ENCODE results near the gene RRP8.

The RRP8 gene

DNA sequence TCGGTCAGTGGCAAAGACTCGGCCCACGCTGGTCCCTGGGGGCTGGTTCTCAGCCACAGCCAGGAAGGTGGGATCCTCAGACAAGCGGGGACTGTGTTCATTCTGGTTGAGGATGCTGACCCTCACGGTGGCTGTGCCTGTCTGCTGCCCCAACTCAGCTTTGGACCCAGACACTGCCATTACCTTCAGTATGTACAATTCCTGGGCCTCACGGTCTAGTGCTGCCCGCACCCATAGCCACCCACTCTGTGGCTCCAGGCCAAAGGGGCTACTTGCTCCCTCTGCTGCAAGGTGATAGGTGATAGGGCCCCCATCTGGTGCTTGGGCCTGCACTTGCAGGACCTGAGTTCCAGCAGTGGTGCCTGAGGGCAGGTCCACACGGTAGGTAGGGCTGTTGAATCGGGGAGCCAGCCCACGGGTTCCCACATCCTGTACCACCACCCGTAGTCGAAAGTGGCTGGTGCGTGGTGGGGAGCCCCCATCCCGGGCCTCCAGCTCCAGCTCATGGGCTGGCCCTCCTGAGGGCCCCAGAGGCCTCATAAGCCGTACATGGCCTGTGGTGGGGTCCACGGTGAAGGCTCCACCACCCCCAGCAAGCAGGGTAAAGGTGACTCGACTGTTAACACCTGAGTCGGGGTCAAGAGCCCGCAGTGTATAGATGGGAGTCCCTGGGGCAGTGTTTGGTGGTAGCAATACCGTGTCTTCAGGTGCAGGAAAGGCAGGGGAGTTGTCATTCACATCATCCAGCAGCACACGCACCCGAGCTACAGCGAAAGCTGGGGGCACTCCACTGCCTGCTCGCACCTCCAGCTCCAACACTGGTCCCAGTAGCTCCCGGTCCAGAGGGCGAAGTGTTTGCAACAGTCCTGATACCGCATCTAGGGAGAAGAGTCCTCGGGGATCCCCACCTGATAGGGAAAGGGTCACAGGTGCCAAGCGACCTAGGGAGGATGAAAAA is 29.0 kb upstream of the RRP8 start:
- DNase-seq (ENCODE audit: low read depth, low spot score), result no peak

DNA sequence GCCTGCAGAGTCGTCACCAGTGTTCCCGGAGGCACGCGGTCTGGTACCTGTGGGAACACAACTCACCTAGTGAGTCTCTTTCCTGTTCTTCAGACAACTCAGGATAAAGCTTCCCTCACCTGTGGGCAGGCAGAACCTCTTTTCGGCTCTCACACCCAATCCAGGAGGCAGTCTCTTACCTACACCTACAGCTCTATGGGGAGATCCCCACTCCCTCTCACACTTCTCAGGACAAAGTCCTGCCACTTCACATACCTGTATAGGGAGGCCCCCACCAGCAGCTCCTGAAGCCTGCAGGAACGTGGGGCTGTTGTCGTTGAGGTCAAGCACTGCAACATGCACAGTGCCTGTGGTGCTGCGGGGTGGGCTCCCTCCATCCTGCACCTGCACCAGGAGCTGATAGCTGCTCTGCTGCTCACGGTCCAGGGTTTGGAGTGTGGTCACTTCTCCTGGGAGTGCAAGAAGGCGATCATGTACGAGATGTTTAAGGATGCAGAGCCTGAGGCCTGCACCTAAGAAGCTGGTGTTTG is 28.0 kb upstream of the RRP8 start:
- DNase-seq (ENCODE audit: low read depth, low spot score), result no peak

DNA sequence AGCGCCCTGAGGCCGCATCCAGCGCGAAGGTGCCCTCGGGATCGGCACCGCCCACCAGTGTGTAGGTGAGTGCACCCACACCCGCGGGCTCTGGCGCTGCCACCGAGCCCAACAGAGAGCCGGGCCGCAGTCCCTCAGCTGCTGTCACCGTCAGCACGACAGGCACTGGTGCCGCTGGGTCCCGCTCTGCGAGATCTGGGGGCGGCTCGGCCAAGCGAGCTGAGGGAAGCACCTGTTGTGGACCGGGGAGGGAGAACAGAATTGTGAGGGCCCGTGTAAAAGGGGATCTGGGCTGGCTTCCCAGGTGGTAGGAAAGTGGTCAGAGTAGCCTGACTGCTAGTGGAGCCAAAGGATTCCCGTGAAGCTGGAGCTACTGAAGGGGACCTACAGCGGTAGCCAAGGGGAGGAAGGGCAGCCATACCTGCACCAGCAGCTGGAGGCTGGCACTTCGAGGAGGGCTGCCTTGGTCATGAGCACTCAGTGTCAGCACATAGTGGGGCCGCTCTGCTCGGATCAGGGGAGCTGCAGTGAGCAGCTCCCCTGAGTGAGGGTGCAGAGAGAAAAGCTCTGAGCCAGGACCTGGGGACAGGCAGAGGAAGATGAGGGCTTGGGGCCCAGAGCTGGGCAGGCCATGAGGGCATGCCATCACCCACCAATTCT is 27.3 kb upstream of the RRP8 start:
- DNase-seq (ENCODE audit: low read depth, low spot score), result no peak

DNA sequence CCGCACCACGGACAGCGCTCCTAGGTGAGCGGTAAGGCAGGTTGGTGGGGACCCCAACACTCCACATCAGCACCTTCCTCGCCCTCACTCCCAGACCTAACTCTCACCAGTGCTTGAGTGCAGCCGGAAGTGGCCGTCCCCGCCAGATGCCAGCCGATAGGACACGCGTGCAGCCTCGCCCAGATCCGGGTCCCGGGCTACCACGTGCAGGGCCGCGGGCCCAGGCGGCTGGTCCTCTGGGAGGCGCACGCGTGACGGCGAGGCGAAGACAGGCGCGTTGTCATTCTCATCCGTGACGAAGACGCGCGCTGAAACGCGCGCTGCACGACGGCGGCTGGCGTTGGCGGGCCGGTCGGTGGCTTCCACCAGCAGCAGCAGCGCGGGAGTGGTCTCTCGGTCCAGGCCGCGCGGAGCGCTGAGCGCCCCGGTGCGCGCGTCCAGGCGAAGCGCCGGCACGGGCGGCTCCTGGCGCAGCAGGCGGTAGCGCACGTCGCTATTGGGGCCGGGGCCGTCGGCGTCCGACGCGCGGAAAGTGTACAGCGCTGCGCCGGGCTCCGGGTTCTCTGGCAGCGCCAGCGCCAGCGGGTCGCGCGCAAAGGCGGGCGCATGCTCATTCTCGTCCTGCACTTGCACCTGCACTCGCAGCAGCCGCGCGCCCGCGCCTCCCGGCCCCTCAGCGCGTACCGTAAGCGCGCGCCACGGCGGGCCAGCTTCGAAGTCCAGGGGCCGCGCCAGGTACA is 26.6 kb upstream of the RRP8 start:
- peak; percentile 73 for DNase-seq (ENCODE audit: low read depth, low spot score)

DNA sequence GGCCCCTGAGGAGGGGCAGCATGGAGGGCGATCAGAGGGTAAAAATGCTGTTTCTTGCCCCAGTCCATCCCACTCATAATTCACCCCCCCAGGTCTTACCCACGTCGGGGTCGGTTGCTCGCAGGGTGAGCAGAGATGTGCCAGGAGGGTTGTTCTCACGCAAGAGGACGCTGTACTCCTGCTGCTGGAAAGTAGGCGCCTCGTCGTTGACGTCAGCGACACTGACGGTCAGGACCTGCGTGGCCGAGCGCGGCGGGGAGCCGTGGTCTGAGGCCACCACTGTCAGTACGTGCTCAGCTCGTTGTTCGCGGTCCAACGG is 26.1 kb upstream of the RRP8 start:
- no peak for DNase-seq (ENCODE audit: low read depth, low spot score)

DNA sequence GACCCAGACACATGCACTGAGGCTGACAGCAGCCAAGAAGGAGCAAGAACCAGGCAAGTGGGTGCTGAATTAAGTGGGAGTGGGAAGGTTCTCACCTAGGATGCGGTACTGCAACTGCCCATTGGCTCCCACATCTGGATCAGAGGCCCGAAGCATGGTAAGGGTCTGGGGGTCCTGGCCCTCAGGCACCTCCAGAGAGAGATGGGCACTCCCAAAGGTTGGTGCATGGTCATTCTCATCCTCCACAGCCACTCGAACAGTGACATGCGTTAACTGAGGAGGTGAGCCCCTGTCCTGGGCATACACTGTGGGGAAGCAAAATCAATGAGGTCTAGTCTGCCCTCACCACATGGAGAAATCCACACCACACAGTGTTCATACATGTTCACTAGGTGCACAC is 25.1 kb upstream of the RRP8 start:
- no peak for DNase-seq (ENCODE audit: low read depth, low spot score)

DNA sequence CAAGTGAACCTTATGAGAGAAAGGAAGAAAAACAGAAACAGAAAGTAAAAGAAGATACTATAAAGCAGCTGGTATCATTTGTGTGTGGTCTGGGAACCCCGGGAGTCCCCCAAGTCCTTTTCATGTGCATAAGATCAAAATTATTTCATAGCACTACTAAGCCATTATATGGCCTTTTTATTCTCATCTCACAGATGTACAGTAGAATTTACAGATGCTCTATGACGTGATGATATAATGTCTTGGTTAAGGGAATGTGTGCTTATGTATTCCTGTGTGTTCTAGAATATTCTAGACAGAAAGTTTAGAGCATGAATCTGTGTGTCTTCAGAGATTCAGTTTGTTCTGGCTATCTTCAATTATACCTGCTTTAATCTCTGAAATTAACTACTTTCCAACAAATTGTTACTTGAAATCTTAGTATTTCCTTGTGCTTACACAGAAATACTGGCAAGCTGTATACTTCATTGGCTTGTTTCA is 24.4 kb upstream of the RRP8 start:
- no peak for DNase-seq (ENCODE audit: low read depth, low spot score)

DNA sequence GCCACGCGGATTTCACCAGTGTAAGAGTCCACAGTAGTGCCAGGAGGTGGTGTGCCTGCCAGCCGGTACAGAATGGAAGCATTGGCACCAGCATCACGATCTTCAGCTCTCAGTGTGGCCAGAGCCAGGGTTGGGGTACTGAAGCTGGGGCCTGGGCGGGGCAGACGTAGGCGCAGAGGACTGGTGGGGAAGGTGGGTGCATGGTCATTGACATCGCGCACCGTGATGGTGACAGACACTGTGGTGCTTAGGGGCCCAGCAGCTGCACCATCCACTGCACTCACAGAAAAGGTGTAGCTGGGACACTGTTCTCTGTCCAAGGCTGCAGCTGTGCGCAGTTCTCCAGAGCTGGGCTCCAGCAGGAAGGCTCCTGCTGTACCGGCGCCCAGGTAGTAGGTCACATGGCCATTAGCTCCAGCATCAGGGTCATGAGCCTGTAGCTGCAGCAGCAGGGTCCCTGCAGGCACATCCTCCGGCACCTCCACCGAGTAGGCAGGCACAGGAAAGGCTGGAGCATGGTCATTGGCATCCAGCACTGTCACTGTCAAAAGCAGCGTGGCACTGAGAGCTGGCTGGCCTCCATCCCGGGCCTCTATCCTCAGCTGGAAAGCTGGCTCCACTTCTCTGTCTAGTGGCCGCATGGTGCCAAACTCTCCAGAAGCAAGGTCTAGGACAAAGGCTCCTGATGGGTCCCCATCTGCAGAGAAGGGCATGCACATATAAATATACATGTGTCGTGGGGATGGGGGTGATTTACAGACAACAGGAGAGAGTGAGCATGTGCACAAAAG is 23.8 kb upstream of the RRP8 start:
- DNase-seq (ENCODE audit: low read depth, low spot score), result no peak

DNA sequence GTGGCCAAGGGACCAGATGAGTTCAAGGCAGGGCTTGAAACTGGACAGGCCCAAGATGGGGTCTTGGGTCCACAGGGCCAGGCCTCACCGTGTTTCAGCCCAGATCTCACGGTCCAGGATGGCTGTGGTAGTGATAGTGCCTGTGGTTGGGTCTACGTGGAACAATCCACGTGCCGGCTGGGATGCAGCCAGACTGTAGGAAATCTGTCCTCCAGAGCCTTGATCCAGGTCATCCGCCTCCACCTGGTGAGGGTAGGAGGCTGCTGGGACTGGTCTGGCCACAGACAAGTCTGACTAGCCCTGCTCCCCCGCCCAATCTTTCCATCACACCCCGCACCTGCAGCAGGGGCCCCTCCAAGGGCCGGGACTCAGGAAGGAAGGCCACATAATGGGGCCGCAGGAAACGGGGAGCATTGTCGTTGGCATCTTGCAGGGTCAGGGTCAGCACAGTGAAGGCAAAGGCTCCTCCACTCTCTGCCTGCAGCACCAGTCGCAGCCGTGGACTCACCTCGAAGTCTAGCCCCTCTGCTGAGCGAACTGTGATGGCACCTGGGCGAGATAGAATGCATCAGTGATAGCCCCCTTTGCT is 22.5 kb upstream of the RRP8 start:
- no peak for DNase-seq (ENCODE audit: low read depth, low spot score)

DNA sequence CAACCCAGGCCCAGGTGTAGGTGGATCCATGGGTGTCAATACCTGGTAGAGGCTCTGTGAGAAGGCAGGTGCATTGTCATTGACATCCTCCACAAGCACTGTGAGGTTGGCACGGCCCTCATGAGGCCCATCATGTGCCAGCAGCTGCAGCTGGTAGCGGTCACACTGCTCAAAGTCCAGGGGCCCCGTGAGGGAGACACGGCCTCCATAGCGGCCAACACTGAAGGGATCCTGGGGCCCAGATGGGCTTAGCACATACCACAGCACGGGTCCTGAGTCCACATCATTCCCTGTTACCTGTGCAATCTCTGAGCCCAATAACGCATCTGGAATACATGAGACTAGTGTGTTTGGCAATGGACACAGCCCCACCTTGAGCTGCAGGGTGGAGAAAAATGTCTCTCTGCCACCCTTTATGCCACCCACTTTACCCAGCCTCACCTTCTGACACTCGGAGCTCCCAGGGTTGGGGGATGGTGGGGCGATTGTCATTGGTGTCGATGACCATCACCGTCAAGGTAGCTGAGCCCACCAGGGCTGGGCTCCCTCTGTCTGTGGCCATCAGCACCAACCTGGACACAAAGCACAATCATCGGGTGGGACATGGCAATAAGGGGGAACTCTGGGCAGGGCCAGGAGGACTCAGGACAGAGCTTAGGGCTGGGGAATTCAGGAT is 21.9 kb upstream of the RRP8 start:
- no peak for DNase-seq (ENCODE audit: low read depth, low spot score)

DNA sequence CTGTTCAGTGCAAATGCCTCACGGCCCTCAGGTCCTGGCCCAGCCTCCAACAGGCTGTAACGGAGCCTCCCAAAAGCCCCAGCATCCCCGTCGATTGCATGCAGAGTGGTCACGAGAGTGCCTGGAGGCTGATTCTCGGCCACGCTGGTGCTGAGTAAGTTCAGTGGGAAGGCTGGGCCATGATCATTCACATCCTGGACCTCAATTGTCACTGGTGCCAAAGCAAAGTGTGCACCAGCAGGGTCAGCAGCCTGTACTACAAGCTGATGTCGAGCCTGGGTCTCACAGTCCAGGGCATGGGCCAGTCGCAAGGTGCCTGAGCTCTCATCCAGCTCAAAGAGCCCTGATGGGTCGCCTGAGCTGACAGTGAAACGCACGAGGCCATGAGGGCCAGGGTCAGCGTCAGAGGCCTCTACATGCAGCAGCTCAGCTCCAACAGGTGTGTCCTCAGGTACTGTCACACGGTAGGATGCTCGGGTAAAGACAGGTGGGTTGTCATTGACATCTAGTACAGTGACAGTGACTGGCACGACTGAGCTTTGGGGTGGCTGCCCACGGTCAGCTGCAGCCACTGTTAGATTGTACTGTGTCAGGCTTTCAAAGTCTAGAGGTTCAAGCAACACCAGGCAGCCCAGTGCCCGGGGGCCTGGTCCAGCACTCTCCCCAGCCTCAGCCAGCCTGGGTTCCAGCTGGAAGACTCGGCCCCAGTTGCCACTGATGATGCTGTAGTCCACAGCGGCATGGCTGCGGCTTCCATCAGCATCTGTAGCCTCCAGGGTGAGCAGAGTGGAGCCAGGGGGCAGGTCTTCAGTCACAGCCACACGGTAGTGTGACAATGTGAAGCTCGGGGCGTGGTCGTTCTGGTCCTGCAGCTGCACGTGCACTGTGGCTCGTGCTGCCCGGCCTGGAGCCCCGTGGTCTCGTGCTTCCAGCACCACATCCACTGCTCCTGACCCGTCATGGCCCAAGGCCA is 20.3 kb upstream of the RRP8 start:
- no peak for DNase-seq (ENCODE audit: low read depth, low spot score)

DNA sequence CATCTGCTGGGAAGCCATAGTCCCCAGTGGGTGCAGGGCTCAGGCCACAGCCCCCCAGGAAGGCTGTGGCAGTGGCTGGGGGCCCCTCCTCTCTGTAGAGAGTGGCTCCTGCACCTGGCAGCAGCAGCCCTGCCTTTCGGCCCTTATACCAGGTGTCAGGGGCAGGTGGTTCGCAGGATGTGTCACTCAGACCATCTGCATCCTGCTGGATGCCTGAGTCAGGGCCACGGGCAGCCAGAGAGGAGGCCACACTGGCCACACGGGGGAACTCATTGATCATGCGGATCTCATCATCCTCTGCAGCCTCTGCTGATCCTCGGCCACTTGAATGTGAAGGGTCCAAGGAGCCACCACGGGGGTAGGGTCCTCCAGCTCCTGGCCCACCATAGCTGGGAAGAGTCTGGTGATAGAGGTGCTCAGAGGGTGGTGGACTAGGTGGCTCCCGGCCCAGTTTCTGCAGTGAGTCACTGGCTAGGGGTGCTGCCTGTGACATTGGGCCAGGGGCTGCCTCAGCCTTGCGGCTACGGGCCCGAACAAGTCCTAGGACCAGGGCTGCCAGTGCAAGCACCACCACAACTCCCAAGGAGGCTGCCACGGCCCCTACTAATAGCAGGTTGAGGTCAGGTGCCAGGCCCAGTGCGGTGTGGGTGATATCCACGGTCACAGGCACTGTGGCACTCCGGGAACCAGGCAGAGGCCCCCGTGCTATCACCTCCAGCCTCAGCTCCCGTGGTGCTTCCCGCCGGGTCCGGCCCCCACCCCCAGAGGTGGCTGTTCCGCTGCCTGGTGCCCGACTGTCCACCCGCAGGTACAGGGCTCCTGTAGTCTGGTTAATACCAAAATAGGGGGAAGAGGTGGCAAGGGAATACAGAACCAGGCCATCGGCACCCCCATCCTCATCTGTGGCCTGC is 19.1 kb upstream of the RRP8 start:
- DNase-seq (ENCODE audit: low read depth, low spot score), result no peak

DNA sequence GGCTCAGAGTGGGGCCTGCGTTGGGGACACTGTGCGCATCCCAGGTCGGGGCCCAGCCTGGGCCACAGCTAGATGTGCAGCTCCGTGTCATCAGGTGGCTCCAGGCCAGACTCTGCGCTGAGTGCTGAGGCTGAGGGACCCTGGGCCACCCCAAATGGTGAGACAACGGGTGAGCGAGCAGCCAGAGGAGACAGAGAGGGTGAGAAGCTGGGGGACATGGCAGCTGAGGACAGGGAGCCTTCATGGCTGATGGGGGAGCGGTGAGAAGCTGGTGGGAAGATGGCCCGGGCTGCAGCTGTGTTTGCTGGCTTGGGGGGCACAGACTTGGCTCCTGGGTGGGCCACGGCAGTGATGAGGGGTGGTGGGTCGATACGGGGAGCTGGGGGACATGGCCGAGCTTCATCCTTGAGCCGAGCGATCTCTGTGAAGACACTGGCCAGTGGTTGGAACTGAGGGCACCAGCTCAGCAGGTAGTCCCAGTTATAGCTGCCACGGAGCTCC is 18.3 kb upstream of the RRP8 start:
- DNase-seq (ENCODE audit: low read depth, low spot score), result no peak

DNA sequence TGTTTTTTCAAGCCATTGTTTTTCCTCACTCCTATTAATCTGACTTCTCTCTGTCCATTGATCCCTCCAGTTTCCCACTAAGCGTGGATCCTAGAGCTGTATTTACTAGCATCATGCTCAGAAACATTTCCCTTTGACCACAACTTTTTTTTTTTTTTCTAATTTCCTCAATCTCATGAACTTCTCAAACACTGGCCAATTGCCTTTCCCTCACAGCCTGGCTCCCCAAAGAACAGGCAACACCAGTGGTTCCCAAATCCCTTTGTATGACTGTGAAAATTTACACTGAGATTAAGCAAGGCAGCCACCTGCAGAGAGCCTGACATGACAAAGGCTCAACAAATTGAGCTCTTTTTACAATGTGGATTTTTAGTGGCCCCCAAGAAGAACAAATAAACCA is 17.2 kb upstream of the RRP8 start:
- no peak for DNase-seq (ENCODE audit: low read depth, low spot score)

DNA sequence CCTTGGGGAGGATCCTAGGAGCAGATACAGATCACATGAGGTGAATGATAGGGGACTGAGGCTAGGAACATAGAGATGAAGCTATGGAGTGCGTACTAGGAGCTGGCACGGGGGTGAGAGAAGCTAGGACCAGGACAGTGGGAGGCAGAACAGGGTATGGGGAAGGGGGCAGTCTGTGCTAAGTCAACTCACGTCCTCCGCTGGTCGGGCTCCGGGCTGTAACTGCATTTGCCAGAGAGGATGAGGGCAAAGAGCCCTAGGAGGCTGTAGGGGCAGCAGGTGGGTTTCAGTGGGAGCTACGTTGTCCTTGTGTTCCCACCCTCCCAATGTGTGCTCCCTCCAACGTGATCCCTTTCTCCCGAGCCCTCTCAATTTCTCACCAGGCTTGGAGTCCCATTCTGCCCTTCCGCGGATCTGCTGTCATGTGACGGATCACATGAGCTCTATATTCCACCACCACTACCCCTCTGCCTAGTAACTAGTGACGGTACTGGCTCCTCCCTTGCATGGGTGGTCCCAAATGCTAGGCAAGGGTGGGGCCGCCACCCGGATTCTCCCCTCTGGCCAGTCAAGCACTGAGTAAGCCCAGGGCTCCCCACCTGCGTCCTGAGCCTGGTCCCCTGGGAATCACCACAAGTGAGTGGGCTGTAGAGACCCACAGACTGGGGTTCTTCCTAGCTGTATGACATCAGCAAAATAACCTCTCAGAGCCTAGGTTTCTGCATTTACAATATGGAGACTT is 15.8 kb upstream of the RRP8 start, which contains the start of gene TPP1:
Gene TPP1, minus strand, starts transcription at position 419 of the 742 bp plus-strand sequence. Its CDS starts 22 bp downstream, at position 397.
- DNase-seq (ENCODE audit: low read depth, low spot score), result peak; percentile 94

DNA sequence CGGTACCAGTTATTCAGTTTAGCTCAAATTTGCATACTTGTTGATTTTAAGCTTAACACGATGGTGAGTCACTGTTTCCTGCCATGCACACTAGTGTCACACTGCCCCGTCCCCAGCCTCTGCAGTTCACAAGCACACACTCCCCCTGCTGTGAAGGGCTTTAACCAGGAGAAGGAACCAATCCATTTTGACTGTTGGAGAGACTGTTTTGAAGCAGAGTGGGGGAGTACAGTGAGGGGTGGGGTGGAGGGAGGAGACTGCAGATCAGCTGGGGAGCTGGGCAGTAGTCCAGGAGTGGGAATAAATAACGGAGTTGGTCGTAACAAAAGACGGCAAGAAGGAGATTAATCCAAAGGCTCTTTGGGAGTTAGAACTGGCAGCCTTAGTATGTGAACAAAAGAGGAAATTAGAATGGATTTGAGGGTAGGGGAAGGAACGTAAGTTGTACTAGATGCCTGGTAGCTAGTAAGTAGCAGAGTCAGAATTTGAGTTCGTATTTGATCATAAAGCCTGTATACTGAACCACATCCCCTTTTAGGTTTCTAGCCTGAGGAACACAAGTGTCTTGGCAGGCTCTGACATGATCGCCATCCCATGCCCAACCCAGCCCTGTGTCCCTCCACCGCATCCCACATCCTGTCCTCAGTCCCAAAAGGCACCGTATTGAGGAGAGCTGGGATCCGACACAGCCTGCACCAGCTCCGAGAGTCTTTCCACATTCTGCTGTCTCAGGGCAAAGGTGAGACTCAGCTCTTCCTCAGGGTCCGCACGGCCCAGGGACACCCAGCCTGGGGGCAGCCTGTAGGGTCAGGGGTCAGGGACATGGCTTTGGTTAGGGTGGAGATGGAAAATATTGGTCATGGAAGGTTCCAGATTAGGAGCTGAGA is 14.9 kb upstream of the RRP8 start:
- DNase-seq (ENCODE audit: low read depth, low spot score), result no peak
